ENCODE measurements around the gene HHAT. TPM values are rescaled to one million over a fixed set of nuclear protein-coding genes. Genes with fewer than 3 reads are reported as not detected.

HHAT gene
- total RNA-seq, 1 donor from 2014 or later: 11.4 TPM

- no peaks in the 10 kb centered on the region for H3K79me2 ChIP-seq (ENCODE audit: insufficient read depth, low read length)
- no peak overlapping the region for H3K4me2 ChIP-seq (ENCODE audit: low read length)
- H3K4me1 Mint-ChIP-seq (ENCODE audit: low read depth, unreplicated experiment): peaks cover 6% of the 10 kb centered on the region
- H3K9me3 ChIP-seq (ENCODE audit: insufficient read depth, low read depth, low read length): no peaks in the 10 kb centered on the region
- no peak for FAIRE-seq
- no peaks in the 10 kb centered on the region for H3K9me3 Mint-ChIP-seq (ENCODE audit: unreplicated experiment)
- no peak overlapping the region for H3K4me3 ChIP-seq (ENCODE audit: insufficient read depth, low read depth, low read length)
- no peak overlapping the region for H3K9ac ChIP-seq (ENCODE audit: low read length)
- TF ChIP-seq CTCF (IDR thresholded peaks at IDR 0.05; ENCODE audit: insufficient read depth, low read depth, low read length) (no peak), EZH2 (IDR thresholded peaks at IDR 0.05; ENCODE audit: insufficient read depth, low read length) (no peak)
- H3K27me3 Mint-ChIP-seq (ENCODE audit: low read depth, unreplicated experiment): peaks cover 4% of the 10 kb centered on the region
- peaks cover under 1% of the 10 kb centered on the region for H3K4me1 ChIP-seq (ENCODE audit: insufficient read depth, low read length)
- no peaks in the 10 kb centered on the region for H4K20me1 ChIP-seq (ENCODE audit: insufficient read depth, low read length)
- H2AFZ ChIP-seq (ENCODE audit: low read depth, low read length): no peak overlapping the region
- H3K36me3 Mint-ChIP-seq (ENCODE audit: low read depth, unreplicated experiment): peaks cover 26% of the 10 kb centered on the region
- no peaks in the 10 kb centered on the region for H3K27me3 ChIP-seq (ENCODE audit: insufficient read depth, low read length)
- no peak for DNase-seq (ENCODE audit: low read depth)
- no peak overlapping the region for H3K27ac Mint-ChIP-seq (ENCODE audit: unreplicated experiment)
- H3K4me3 Mint-ChIP-seq (ENCODE audit: unreplicated experiment): no peak overlapping the region
- no peak overlapping the region for H3K27ac ChIP-seq (ENCODE audit: low read depth, low read length)
- H3K36me3 ChIP-seq (ENCODE audit: insufficient read depth, low read length): no peaks in the 10 kb centered on the region
These were observed 356.0 kb downstream of the HHAT start for GRCh38 chr1:210684466-210685294.

- no peak overlapping the region for H3K4me3 ChIP-seq (ENCODE audit: insufficient read depth, low read depth, low read length)
- no peak overlapping the region for H3K9ac ChIP-seq (ENCODE audit: low read length)
- no peaks in the 10 kb centered on the region for H3K27me3 ChIP-seq (ENCODE audit: insufficient read depth, low read length)
- H4K20me1 ChIP-seq (ENCODE audit: insufficient read depth, low read length): no peaks in the 10 kb centered on the region
- no peak overlapping the region for H3K27ac ChIP-seq (ENCODE audit: low read depth, low read length)
- Mint-ChIP-seq H3K4me1 (ENCODE audit: low read depth, unreplicated experiment) (peaks cover 10% of the 10 kb centered on the region), H3K36me3 (ENCODE audit: low read depth, unreplicated experiment) (peaks cover 22% of the 10 kb centered on the region), H3K9me3 (ENCODE audit: unreplicated experiment) (no peaks in the 10 kb centered on the region), H3K4me3 (ENCODE audit: unreplicated experiment) (no peak overlapping the region), H3K27ac (ENCODE audit: unreplicated experiment) (no peak overlapping the region), H3K27me3 (ENCODE audit: low read depth, unreplicated experiment) (peaks cover 4% of the 10 kb centered on the region)
- H3K79me2 ChIP-seq (ENCODE audit: insufficient read depth, low read length): no peaks in the 10 kb centered on the region
- H2AFZ ChIP-seq (ENCODE audit: low read depth, low read length): no peak overlapping the region
- peaks cover 6% of the 10 kb centered on the region for H3K4me1 ChIP-seq (ENCODE audit: insufficient read depth, low read length)
- H3K36me3 ChIP-seq (ENCODE audit: insufficient read depth, low read length): no peaks in the 10 kb centered on the region
- no peak for TF ChIP-seq EZH2 (IDR thresholded peaks at IDR 0.05; ENCODE audit: insufficient read depth, low read length)
- no peak for TF ChIP-seq CTCF (IDR thresholded peaks at IDR 0.05; ENCODE audit: insufficient read depth, low read depth, low read length)
- no peak for DNase-seq (ENCODE audit: low read depth)
- H3K9me3 ChIP-seq (ENCODE audit: insufficient read depth, low read depth, low read length): no peaks in the 10 kb centered on the region
- no peak overlapping the region for H3K4me2 ChIP-seq (ENCODE audit: low read length)
- no peak for FAIRE-seq
These were observed 356.6 kb downstream of the HHAT start for GRCh38 chr1:210685295-210685650.

GRCh38 chr1:210686841-210687240 lies 358.1 kb downstream of the HHAT start:
- H3K4me2 ChIP-seq (ENCODE audit: low read length): no peak overlapping the region
- H3K79me2 ChIP-seq (ENCODE audit: insufficient read depth, low read length): no peaks in the 10 kb centered on the region
- no peaks in the 10 kb centered on the region for H3K9me3 Mint-ChIP-seq (ENCODE audit: unreplicated experiment)
- H3K36me3 Mint-ChIP-seq (ENCODE audit: low read depth, unreplicated experiment): peaks cover 29% of the 10 kb centered on the region
- DNase-seq (ENCODE audit: low read depth) (no peak), FAIRE-seq (no peak)
- peaks cover 6% of the 10 kb centered on the region for H3K4me1 ChIP-seq (ENCODE audit: insufficient read depth, low read length)
- no peak overlapping the region for H3K27ac ChIP-seq (ENCODE audit: low read depth, low read length)
- no peaks in the 10 kb centered on the region for H3K27me3 ChIP-seq (ENCODE audit: insufficient read depth, low read length)
- no peak overlapping the region for H3K9ac ChIP-seq (ENCODE audit: low read length)
- H3K4me3 Mint-ChIP-seq (ENCODE audit: unreplicated experiment): no peak overlapping the region
- no peak overlapping the region for H3K4me3 ChIP-seq (ENCODE audit: insufficient read depth, low read depth, low read length)
- no peaks in the 10 kb centered on the region for H3K36me3 ChIP-seq (ENCODE audit: insufficient read depth, low read length)
- peaks cover 12% of the 10 kb centered on the region for H3K4me1 Mint-ChIP-seq (ENCODE audit: low read depth, unreplicated experiment)
- H2AFZ ChIP-seq (ENCODE audit: low read depth, low read length): no peak overlapping the region
- no peaks in the 10 kb centered on the region for H4K20me1 ChIP-seq (ENCODE audit: insufficient read depth, low read length)
- H3K9me3 ChIP-seq (ENCODE audit: insufficient read depth, low read depth, low read length): no peaks in the 10 kb centered on the region
- TF ChIP-seq CTCF (IDR thresholded peaks at IDR 0.05; ENCODE audit: insufficient read depth, low read depth, low read length): no peak
- TF ChIP-seq EZH2 (IDR thresholded peaks at IDR 0.05; ENCODE audit: insufficient read depth, low read length): no peak
- H3K27ac Mint-ChIP-seq (ENCODE audit: unreplicated experiment): no peak overlapping the region
- H3K27me3 Mint-ChIP-seq (ENCODE audit: low read depth, unreplicated experiment): peaks cover 4% of the 10 kb centered on the region
